A549 (cell line): ENCODE measurements around the gene EXOSC3. TPM values are rescaled to one million over a fixed set of nuclear protein-coding genes. Genes with fewer than 3 reads are reported as not detected.

Experiments
- ATAC-seq, 2 experiments: fragments of 200-7000 bp in 1 of 2; fragments of >200 bp in 1 of 2; cut with Nextera tagmentation in 1 of 2; cut with Tn5 transposase in 1 of 2; 3 replicates each; pipeline versions ENCODE4 v1.8.0 to v1.9.1; 2018 to 2020; ENCODE audit warnings: mild to moderate bottlenecking in 1 of 2, moderate library complexity in 1 of 2
- CTCF ChIA-PET: fragments of 300-600 bp; sonication (Branson Sonifier 250); formaldehyde crosslinking; extraction: SDS; loops from one replicate; lab custom pipeline; 2021; ENCODE audit warnings: antibody characterized with exemption, inconsistent platforms; lab: Yijun Ruan, JAX
- POLR2A ChIA-PET: fragments of 350-600 bp; formaldehyde crosslinking; extraction: SDS; loops from one replicate; lab custom pipeline; 2021; ENCODE audit warnings: antibody characterized with exemption, inconsistent platforms; lab: Yijun Ruan, JAX
- DNase-seq, 2 experiments: peaks; one replicate each; pipeline versions ENCODE4 v3.0.0 to v3.0.0-alpha.2; 2011 to 2016; ENCODE audit warnings: low read depth in 1 of 2, low spot score in 1 of 2
- FAIRE-seq: peaks from 2 replicates; lab custom pipeline; 2011; peaks lifted over from hg19 to GRCh38; lab: Jason Lieb, UNC
- H3K27ac ChIP-seq, 2 experiments: fragments of >200 bp; sonication (Bioruptor Twin); formaldehyde crosslinking; 3 replicates each; pipeline ENCODE4 v1.5.1; 2016 to 2017
- H3K4me1 ChIP-seq: fragments of >200 bp; sonication (Bioruptor Twin); formaldehyde crosslinking; 3 replicates; pipeline ENCODE4 v1.6.1; 2016
- H3K4me2 ChIP-seq: fragments of >200 bp; sonication (Bioruptor Twin); formaldehyde crosslinking; 3 replicates; pipeline ENCODE4 v1.6.1; 2016
- H3K4me3 ChIP-seq: fragments of >200 bp; sonication (Bioruptor Twin); formaldehyde crosslinking; 3 replicates; pipeline ENCODE4 v1.5.1; 2016
- H3K9me3 ChIP-seq: fragments of >200 bp; sonication (Bioruptor Twin); formaldehyde crosslinking; 3 replicates; pipeline ENCODE4 v1.6.1; 2016
- CBX2 ChIP-seq: fragments of 200-600 bp; sonication (generic); IDR thresholded peaks from 2 replicates; pipeline ENCODE4 v1.6.1; 2016; ENCODE audit warnings: low read depth, mild to moderate bottlenecking, borderline replicate concordance
- FOXS1 ChIP-seq: fragments of 250-450 bp; sonication (Bioruptor Pico); IDR thresholded peaks from 2 replicates; pipeline ENCODE4 v1.5.0; 2020; ENCODE audit warnings: mild to moderate bottlenecking, moderate library complexity
- GATA3 ChIP-seq: IDR thresholded peaks from 2 replicates; pipeline ENCODE4 v1.6.1; 2012; ENCODE audit warnings: borderline replicate concordance
- HEYL ChIP-seq: fragments of 250-450 bp; sonication (Bioruptor Pico); IDR thresholded peaks from 2 replicates; pipeline ENCODE4 v1.8.0; 2021; ENCODE audit warnings: mild to moderate bottlenecking, moderate library complexity
- HOXB13 ChIP-seq: fragments of 250-450 bp; sonication (Bioruptor Pico); IDR thresholded peaks from 2 replicates; pipeline ENCODE4 v1.5.0; 2020; ENCODE audit warnings: low read depth, mild to moderate bottlenecking, moderate library complexity
- HOXB5 ChIP-seq: fragments of 250-450 bp; sonication (Bioruptor Pico); IDR thresholded peaks from 2 replicates; pipeline ENCODE4 v1.5.0; 2020; ENCODE audit warnings: mild to moderate bottlenecking, moderate library complexity
- JUN ChIP-seq, 2 experiments: fragments of >200 bp; sonication (Bioruptor Twin); formaldehyde crosslinking; IDR thresholded peaks; 2 replicates in 1 of 2; 3 replicates in 1 of 2; pipeline ENCODE4 v1.6.1; 2016 to 2017
- JUNB ChIP-seq: fragments of >200 bp; sonication (Bioruptor Twin); formaldehyde crosslinking; IDR thresholded peaks from 2 replicates; pipeline ENCODE4 v1.6.1; 2016
- MYC ChIP-seq: IDR thresholded peaks from 2 replicates; pipeline ENCODE4 v1.6.1; 2012; ENCODE audit warnings: mild to moderate bottlenecking, inconsistent platforms, low read length, improper control_type of control experiment, borderline replicate concordance
- NFE2L2 ChIP-seq: fragments of 150-350 bp; conservative IDR thresholded peaks from 2 replicates; pipeline ENCODE4 v1.6.1; 2014; ENCODE audit warnings: low read length
- POLR2A ChIP-seq: IDR thresholded peaks from 2 replicates; pipeline ENCODE4 v1.6.1; 2012; ENCODE audit warnings: mild to moderate bottlenecking, low read length
- RAD21 ChIP-seq, 2 experiments: fragments of >200 bp in 1 of 2; sonication (Bioruptor Twin) in 1 of 2; formaldehyde crosslinking in 1 of 2; IDR thresholded peaks in 1 of 2; conservative IDR thresholded peaks in 1 of 2; 2 replicates in 1 of 2; 3 replicates in 1 of 2; pipeline ENCODE4 v1.6.1; 2012 to 2018; ENCODE audit warnings: inconsistent platforms in 1 of 2
- RARB ChIP-seq: fragments of 250-450 bp; sonication (Bioruptor Pico); IDR thresholded peaks from 2 replicates; pipeline ENCODE4 v1.8.0; 2021; ENCODE audit warnings: mild to moderate bottlenecking, moderate library complexity
- RFX5 ChIP-seq: fragments of 450-650 bp; IDR thresholded peaks from 2 replicates; pipeline ENCODE4 v1.7.1; 2014; ENCODE audit warnings: antibody characterized with exemption, mild to moderate bottlenecking, moderate library complexity
- SMC3 ChIP-seq: fragments of >200 bp; sonication (Bioruptor Twin); formaldehyde crosslinking; IDR thresholded peaks from 3 replicates; pipeline ENCODE4 v1.6.1; 2018; ENCODE audit warnings: inconsistent platforms
- TFCP2L1 ChIP-seq: fragments of 250-450 bp; sonication (Bioruptor Pico); IDR thresholded peaks from 2 replicates; pipeline ENCODE4 v1.5.0; 2021; ENCODE audit warnings: mild to moderate bottlenecking
- ZC3H11A ChIP-seq: fragments of 450-650 bp; IDR thresholded peaks from 2 replicates; pipeline ENCODE4 v1.6.1; 2014; ENCODE audit warnings: antibody characterized with exemption, mild to moderate bottlenecking
- ZFP36 ChIP-seq: fragments of 450-650 bp; IDR thresholded peaks from 2 replicates; pipeline ENCODE4 v1.6.1; 2014; ENCODE audit warnings: borderline replicate concordance; ENCODE audit not compliant: partially characterized antibody
- ZNF302 ChIP-seq: fragments of 250-450 bp; sonication (Bioruptor Pico); IDR thresholded peaks from 2 replicates; pipeline ENCODE4 v1.9.0; 2021; ENCODE audit warnings: inconsistent platforms, mild to moderate bottlenecking, moderate library complexity
- WGBS: methylation state at CpG from one replicate; pipeline ENCODE4 v1.1.6; 2017; ENCODE audit errors: missing lambda C conversion rate; 5-methylcytosine and 5-hydroxymethylcytosine counted together
- polyA plus RNA-seq, 4 experiments: library from polyadenylated mRNA; depleted of rRNA in 3 of 4; stranded (reverse); fragments of >200 nt; fragmentation: RNase III in 1 of 4; extraction: RNeasy Plus Mini Kit Qiagen cat#74134 plus additional on column Dnase treatment in 1 of 4; gene quantifications; 2 replicates in 3 of 4; 3 replicates in 1 of 4; pipeline ENCODE4 v1.2.3, GENCODE V29; 2011 to 2017
- TF ChIP-seq, protein P1 (sequence below): IDR thresholded peaks from 2 replicates; pipeline ENCODE4 v1.6.1; 2012
- TF ChIP-seq, protein P2 (sequence below): fragments of >200 bp; sonication (Bioruptor Twin); formaldehyde crosslinking; IDR thresholded peaks from 3 replicates; pipeline ENCODE4 v1.5.1; 2016
- TF ChIP-seq, protein P3 (sequence below): fragments of 250-450 bp; sonication (Bioruptor Pico); IDR thresholded peaks from 2 replicates; pipeline ENCODE4 v1.5.0; 2021; ENCODE audit warnings: mild to moderate bottlenecking, moderate library complexity, borderline replicate concordance
- TF ChIP-seq, protein P4 (sequence below): fragments of 150-350 bp; IDR thresholded peaks from 2 replicates; pipeline ENCODE4 v1.6.1; 2014; ENCODE audit warnings: low read depth, mild to moderate bottlenecking, low read length

The EXOSC3 gene
- polyA plus RNA-seq, 2 of the 4 experiments (the other 2 are of a cell fraction), result 63.2 to 72.4 TPM

DNA sequence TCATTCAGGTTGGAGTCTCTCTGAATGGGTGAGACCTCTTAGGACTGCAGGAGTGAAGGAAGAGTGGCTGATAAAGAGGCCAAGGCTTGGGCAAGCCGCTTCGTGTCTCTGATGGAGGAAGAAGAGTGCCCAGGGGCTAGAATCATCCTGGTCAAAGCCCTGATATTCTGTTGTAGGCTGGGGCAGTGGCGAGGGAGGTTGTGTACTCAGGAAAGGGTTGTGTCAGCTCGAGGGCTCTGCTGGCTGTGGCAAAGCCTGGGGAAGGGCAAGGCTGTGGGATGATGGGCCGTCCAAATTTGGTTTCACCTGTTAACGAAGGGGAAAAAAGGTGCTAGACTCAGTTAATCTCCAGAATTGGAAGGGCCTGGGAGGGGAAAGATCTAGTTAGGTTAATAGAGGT is 33.7 kb downstream of the EXOSC3 start:
- no peak for DNase-seq
- TF ChIP-seq CBX2 (no peak), ZC3H11A (no peak), HOXB5 (CRISPR knock-in tag) (no peak)
- TF ChIP-seq, all 56 proteins: peak for 0

DNA sequence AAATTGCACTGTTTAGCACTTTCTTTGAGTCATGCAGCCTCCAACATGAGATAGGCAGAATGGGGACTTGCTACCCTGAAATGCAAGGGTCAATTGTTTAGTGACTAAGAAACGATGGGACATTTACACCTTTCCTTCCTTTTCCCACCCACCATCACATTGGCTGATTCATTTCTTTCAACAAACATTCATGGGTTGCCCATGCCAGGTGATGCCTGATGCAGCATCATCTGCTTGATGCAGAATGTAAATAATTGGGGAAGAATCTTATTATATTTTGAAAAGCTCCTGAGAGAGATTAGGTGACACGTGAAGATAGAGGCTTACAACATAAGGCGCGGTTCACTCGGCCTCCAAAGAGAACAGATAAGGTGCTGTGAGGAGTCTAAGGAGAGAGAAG is 35.7 kb downstream of the EXOSC3 start:
- H3K27ac ChIP-seq, result no peak overlapping the region
- POLR2A ChIA-PET, result no interaction called here

More for the DNA sequence above, 33.7 kb downstream of the EXOSC3 start:
- Histone ChIP-seq H3K4me3 (no peak overlapping the region), H3K27ac (no peak overlapping the region), H3K9me3 (no peaks in the 10 kb centered on the region), H3K4me2 (no peak overlapping the region), H3K4me1 (peaks cover 8% of the 10 kb centered on the region; the same call in 1 of the 3 replicates)
- 76% methylated on average over 6 of the region's 6 CpGs for WGBS
- ChIA-PET POLR2A (interaction anchor here (0.6 to 0.7 kb wide), 2 partner anchors 46 to 99 kb away, joined by 3 to 4 read pairs; no protein-coding TSS in a partner anchor), CTCF (no interaction called here)
- ATAC-seq (no peak), FAIRE-seq (no peak)

DNA sequence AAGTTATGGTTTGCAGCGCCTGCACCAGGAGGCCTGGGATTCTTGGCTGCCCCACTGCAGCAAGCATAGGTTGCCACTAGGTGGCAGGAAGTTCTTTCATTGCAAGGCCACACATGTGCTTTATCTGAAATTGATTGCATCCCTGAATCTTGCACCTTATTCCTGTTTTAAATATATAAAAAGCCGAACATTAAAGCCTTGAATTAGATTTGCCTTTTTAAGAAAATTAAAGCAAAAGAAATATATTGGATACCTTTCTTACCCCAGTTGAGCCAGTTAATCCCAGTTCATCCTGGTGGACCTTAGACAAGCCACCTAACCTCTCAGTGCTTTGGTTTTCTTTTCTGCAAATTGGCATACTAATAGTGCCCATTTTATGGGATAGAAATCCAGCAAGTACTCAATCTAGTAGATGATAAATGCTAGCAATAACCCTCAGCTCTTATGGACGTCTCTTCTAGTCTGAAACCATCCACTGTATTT is 37.6 kb downstream of the EXOSC3 start:
- peak; percentile 72 to 85 for DNase-seq
- CTCF ChIA-PET, result interaction anchor here (0.7 to 2.1 kb wide), 12 partner anchors 10 to 694 kb away, joined by 3 to 11 read pairs (median 4); partner anchors contain the start of gene DCAF10

More for the DNA sequence above, 35.7 kb downstream of the EXOSC3 start:
- CTCF ChIA-PET, result interaction anchor here (1.2 to 2.1 kb wide), 2 partner anchors 14 to 52 kb away, joined by 3 to 8 read pairs; partner anchors contain the start of gene DCAF10
- no peak for TF ChIP-seq CBX2
- TF ChIP-seq, all 56 proteins: peak for 0
- Histone ChIP-seq H3K4me3 (no peak overlapping the region), H3K4me2 (no peak overlapping the region), H3K9me3 (no peaks in the 10 kb centered on the region), H3K4me1 (no peaks in the 10 kb centered on the region)
- ATAC-seq (no peak), DNase-seq (no peak), FAIRE-seq (no peak)
- WGBS, result 77% methylated on average over 5 of the region's 5 CpGs

More for the DNA sequence above, 37.6 kb downstream of the EXOSC3 start:
- no peaks in the 10 kb centered on the region for H3K9me3 ChIP-seq
- FAIRE-seq (peak; percentile 13), ATAC-seq (peak; percentile 87 to 94)
- H3K27ac ChIP-seq, result no peak overlapping the region
- TF ChIP-seq RARB (CRISPR knock-in tag) (no peak), ZNF302 (no peak), ZFP36 (no peak), HOXB13 (CRISPR knock-in tag) (no peak), FOXS1 (CRISPR knock-in tag) (no peak), JUNB (no peak), GATA3 (no peak), SMC3 (peak; percentile 64), TFCP2L1 (CRISPR knock-in tag) (no peak), NFE2L2 (no peak), MYC (0 out of 2 replicates have a peak, but pooled peaks have one; percentile 72), RFX5 (no peak), RAD21 (conservative IDR thresholded peaks at IDR 0.05 in 1 of 2, IDR thresholded peaks at IDR 0.05 in 1 of 2) (peak; percentile 78 to 84), HEYL (no peak), POLR2A (no peak), JUN (IDR thresholded peaks at IDR 0.05) (no peak)
- TF ChIP-seq, protein P1, sequence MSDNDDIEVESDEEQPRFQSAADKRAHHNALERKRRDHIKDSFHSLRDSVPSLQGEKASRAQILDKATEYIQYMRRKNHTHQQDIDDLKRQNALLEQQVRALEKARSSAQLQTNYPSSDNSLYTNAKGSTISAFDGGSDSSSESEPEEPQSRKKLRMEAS, result peak; percentile 71
- TF ChIP-seq, protein P2, sequence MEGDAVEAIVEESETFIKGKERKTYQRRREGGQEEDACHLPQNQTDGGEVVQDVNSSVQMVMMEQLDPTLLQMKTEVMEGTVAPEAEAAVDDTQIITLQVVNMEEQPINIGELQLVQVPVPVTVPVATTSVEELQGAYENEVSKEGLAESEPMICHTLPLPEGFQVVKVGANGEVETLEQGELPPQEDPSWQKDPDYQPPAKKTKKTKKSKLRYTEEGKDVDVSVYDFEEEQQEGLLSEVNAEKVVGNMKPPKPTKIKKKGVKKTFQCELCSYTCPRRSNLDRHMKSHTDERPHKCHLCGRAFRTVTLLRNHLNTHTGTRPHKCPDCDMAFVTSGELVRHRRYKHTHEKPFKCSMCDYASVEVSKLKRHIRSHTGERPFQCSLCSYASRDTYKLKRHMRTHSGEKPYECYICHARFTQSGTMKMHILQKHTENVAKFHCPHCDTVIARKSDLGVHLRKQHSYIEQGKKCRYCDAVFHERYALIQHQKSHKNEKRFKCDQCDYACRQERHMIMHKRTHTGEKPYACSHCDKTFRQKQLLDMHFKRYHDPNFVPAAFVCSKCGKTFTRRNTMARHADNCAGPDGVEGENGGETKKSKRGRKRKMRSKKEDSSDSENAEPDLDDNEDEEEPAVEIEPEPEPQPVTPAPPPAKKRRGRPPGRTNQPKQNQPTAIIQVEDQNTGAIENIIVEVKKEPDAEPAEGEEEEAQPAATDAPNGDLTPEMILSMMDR, result peak; percentile 87
- TF ChIP-seq, protein P3, sequence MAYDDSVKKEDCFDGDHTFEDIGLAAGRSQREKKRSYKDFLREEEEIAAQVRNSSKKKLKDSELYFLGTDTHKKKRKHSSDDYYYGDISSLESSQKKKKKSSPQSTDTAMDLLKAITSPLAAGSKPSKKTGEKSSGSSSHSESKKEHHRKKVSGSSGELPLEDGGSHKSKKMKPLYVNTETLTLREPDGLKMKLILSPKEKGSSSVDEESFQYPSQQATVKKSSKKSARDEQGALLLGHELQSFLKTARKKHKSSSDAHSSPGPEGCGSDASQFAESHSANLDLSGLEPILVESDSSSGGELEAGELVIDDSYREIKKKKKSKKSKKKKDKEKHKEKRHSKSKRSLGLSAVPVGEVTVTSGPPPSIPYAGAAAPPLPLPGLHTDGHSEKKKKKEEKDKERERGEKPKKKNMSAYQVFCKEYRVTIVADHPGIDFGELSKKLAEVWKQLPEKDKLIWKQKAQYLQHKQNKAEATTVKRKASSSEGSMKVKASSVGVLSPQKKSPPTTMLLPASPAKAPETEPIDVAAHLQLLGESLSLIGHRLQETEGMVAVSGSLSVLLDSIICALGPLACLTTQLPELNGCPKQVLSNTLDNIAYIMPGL (CRISPR knock-in tag), result no peak
- TF ChIP-seq, protein P4, sequence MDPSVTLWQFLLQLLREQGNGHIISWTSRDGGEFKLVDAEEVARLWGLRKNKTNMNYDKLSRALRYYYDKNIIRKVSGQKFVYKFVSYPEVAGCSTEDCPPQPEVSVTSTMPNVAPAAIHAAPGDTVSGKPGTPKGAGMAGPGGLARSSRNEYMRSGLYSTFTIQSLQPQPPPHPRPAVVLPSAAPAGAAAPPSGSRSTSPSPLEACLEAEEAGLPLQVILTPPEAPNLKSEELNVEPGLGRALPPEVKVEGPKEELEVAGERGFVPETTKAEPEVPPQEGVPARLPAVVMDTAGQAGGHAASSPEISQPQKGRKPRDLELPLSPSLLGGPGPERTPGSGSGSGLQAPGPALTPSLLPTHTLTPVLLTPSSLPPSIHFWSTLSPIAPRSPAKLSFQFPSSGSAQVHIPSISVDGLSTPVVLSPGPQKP, result no peak
- no peak overlapping the region for H3K4me3 ChIP-seq
- no peak overlapping the region for H3K4me2 ChIP-seq
- H3K4me1 ChIP-seq, result no peaks in the 10 kb centered on the region
- POLR2A ChIA-PET, result no interaction called here
- WGBS, result 25% methylated on average over 3 of the region's 3 CpGs
